Mucosa of descending colon (tissue), 3 donors: ENCODE measurements around the gene TMCO4. TPM values are rescaled to one million over a fixed set of nuclear protein-coding genes. Genes with fewer than 3 reads are reported as not detected.

Experiments used
- ATAC-seq: fragments of 200-7000 bp; cut with Tn5 transposase; one replicate; pipeline ENCODE4 v1.9.1; 2020; ENCODE audit warnings: mild to moderate bottlenecking, moderate library complexity
- DNase-seq, 3 donors: peaks; one replicate each; pipeline ENCODE4 v3.0.0-alpha.2; 2020
- H3K36me3 ChIP-seq: fragments of 200-600 bp; one replicate; pipeline ENCODE4 v1.8.0; 2021; ENCODE audit warnings: low read depth, mild to moderate bottlenecking
- H3K4me1 ChIP-seq: fragments of 200-600 bp; one replicate; pipeline ENCODE4 v1.8.0; 2021; ENCODE audit warnings: low read depth, mild to moderate bottlenecking
- H3K4me3 ChIP-seq: fragments of 200-600 bp; one replicate; pipeline ENCODE4 v1.8.0; 2021; ENCODE audit warnings: mild to moderate bottlenecking
- H3K9me3 ChIP-seq: fragments of 200-600 bp; one replicate; pipeline ENCODE4 v1.8.0; 2021; ENCODE audit warnings: mild to moderate bottlenecking
- CTCF ChIP-seq: fragments of 200-600 bp; IDR thresholded peaks from one replicate; pipeline ENCODE4 v1.8.0; 2022; ENCODE audit warnings: antibody characterized with exemption, mild to moderate bottlenecking
- intact Hi-C, 2 donors: fragments of 100-400 bp; cut with DNase I in 1 of 2; cut with micrococcal nuclease in 1 of 2; formaldehyde crosslinking; loops; one replicate each; pipeline versions ENCODE4 v1.11.0 to v1.11.1; 2022; cut with DNase I, micrococcal nuclease
- total RNA-seq, 3 donors: library from RNA; stranded (reverse); fragmentation: NEBNext Ultra II Directional in 2 of 3; extraction: Animal tissue kit (Norgen Biotek cat#: 25700) in 2 of 3; gene quantifications; one replicate each; pipeline versions ENCODE4 v1.2.1 to v1.2.4, GENCODE V29; 2021 to 2023
- donor health status: DM: no; HTN: no; CAD: no; lungs with moderate emphysema.
- donor health status: DM: no; HTN: no; CAD: no.
- donor health status: DM: no; HTN: yes; CAD: no.

Gene TMCO4
- total RNA-seq, 3 donors from 2014 or later, result 27.9 to 42.8 (median 31.9) TPM

GRCh38 chr1:19772053-19772452, 27.7 kb downstream of the TMCO4 start:
- H3K4me3 ChIP-seq, result no peak overlapping the region
- no peak for TF ChIP-seq CTCF
- H3K9me3 ChIP-seq, result no peaks in the 10 kb centered on the region
- DNase-seq, result no peak
- ATAC-seq, result no peak
- intact Hi-C loops, result no loop called here
- no peaks in the 10 kb centered on the region for H3K4me1 ChIP-seq
- no peaks in the 10 kb centered on the region for H3K36me3 ChIP-seq

- H3K36me3 ChIP-seq, result no peaks in the 10 kb centered on the region
- DNase-seq (no peak), ATAC-seq (no peak)
- TF ChIP-seq CTCF, result no peak
- H3K4me3 ChIP-seq, result no peak overlapping the region
- H3K9me3 ChIP-seq, result no peaks in the 10 kb centered on the region
- H3K4me1 ChIP-seq, result no peaks in the 10 kb centered on the region
- intact Hi-C loops, result no loop called here
Observed at GRCh38 chr1:19771350-19771749, 28.4 kb downstream of the TMCO4 start.

GRCh38 chr1:19770436-19771190, 29.1 kb downstream of the TMCO4 start:
- no peaks in the 10 kb centered on the region for H3K36me3 ChIP-seq
- TF ChIP-seq CTCF, result no peak
- ATAC-seq (no peak), DNase-seq (no peak)
- H3K4me1 ChIP-seq, result no peaks in the 10 kb centered on the region
- no peaks in the 10 kb centered on the region for H3K9me3 ChIP-seq
- intact Hi-C loops, result no loop called here
- no peak overlapping the region for H3K4me3 ChIP-seq

- Histone ChIP-seq H3K4me1 (no peaks in the 10 kb centered on the region), H3K4me3 (no peak overlapping the region), H3K36me3 (no peaks in the 10 kb centered on the region), H3K9me3 (no peaks in the 10 kb centered on the region)
- DNase-seq (no peak), ATAC-seq (no peak)
- intact Hi-C loops, result no loop called here
- no peak for TF ChIP-seq CTCF
Observed at GRCh38 chr1:19769211-19769932, 30.3 kb downstream of the TMCO4 start.

GRCh38 chr1:19768353-19769210, 31.1 kb downstream of the TMCO4 start:
- no peaks in the 10 kb centered on the region for H3K9me3 ChIP-seq
- DNase-seq (no peak), ATAC-seq (no peak)
- intact Hi-C loops, result no loop called here
- H3K4me1 ChIP-seq, result no peaks in the 10 kb centered on the region
- H3K36me3 ChIP-seq, result no peaks in the 10 kb centered on the region
- no peak overlapping the region for H3K4me3 ChIP-seq
- TF ChIP-seq CTCF, result no peak
